HepG2 (cell line): ENCODE measurements around the gene MTF1. TPM values are rescaled to one million over a fixed set of nuclear protein-coding genes. Genes with fewer than 3 reads are reported as not detected.
A peak's percentile ranks its signal among the peaks of the same experiment; 100 is the strongest.

Experiments
- AKAP8 ChIP-seq: sonication (generic); formaldehyde crosslinking; IDR thresholded peaks from 2 replicates; pipeline ENCODE4 v1.5.1; 2020; ENCODE audit warnings: mild to moderate bottlenecking, missing genetic modification reagents
- ARHGAP35 ChIP-seq: sonication (generic); formaldehyde crosslinking; IDR thresholded peaks from 2 replicates; pipeline ENCODE4 v1.9.0; 2022; ENCODE audit warnings: mild to moderate bottlenecking, inconsistent platforms, moderate library complexity, missing genetic modification reagents, borderline replicate concordance
- DNMT3B ChIP-seq: conservative IDR thresholded peaks from 2 replicates; pipeline ENCODE4 v1.6.1; 2016; ENCODE audit warnings: missing biosample characterization, control low read depth
- FOXK1 ChIP-seq: sonication (generic); formaldehyde crosslinking; IDR thresholded peaks from 2 replicates; pipeline ENCODE4 v1.4.0; 2020; ENCODE audit warnings: low read depth, missing genetic modification reagents, borderline replicate concordance
- HNRNPH1 ChIP-seq: fragments of 200-400 bp; formaldehyde crosslinking; optimal IDR thresholded peaks from 2 replicates; pipeline ENCODE3; 2017; ENCODE audit warnings: mild to moderate bottlenecking, low read depth, low read length
- PCBP1 ChIP-seq: fragments of 200-400 bp; formaldehyde crosslinking; IDR thresholded peaks from 2 replicates; pipeline ENCODE4 v1.6.1; 2017; ENCODE audit warnings: mild to moderate bottlenecking, low read depth, low read length, borderline replicate concordance
- TOPORS ChIP-seq: sonication (generic); formaldehyde crosslinking; IDR thresholded peaks from 2 replicates; pipeline ENCODE4 v1.8.0; 2023; ENCODE audit warnings: mild to moderate bottlenecking, missing genetic modification reagents
- TP53 ChIP-seq: sonication (generic); formaldehyde crosslinking; conservative IDR thresholded peaks from 2 replicates; pipeline ENCODE4 v1.4.0; 2020; ENCODE audit warnings: missing genetic modification reagents
- ZBTB1 ChIP-seq: sonication (generic); formaldehyde crosslinking; IDR thresholded peaks from 2 replicates; pipeline ENCODE4 v1.4.0; 2020; ENCODE audit warnings: missing genetic modification reagents, borderline replicate concordance
- ZFP37 ChIP-seq: sonication (generic); formaldehyde crosslinking; IDR thresholded peaks from 2 replicates; pipeline ENCODE4 v1.4.0; 2020; ENCODE audit warnings: missing genetic modification reagents, borderline replicate concordance
- ZMAT3 ChIP-seq: sonication (generic); formaldehyde crosslinking; conservative IDR thresholded peaks from 2 replicates; pipeline ENCODE4 v1.7.0; 2021; ENCODE audit warnings: missing genetic modification reagents
- ZNF136 ChIP-seq: sonication (generic); formaldehyde crosslinking; IDR thresholded peaks from 2 replicates; pipeline ENCODE4 v1.8.1; 2022; ENCODE audit warnings: low read depth, mild to moderate bottlenecking, moderate library complexity, missing genetic modification reagents
- ZNF232 ChIP-seq: sonication (generic); formaldehyde crosslinking; IDR thresholded peaks from 2 replicates; pipeline ENCODE4 v1.4.0; 2020; ENCODE audit warnings: missing genetic modification reagents, borderline replicate concordance
- ZNF530 ChIP-seq: sonication (generic); formaldehyde crosslinking; IDR thresholded peaks from 2 replicates; pipeline ENCODE4 v1.5.0; 2020; ENCODE audit warnings: low read depth, mild to moderate bottlenecking, missing genetic modification reagents
- ZNF552 ChIP-seq: sonication (generic); formaldehyde crosslinking; IDR thresholded peaks from 2 replicates; pipeline ENCODE4 v1.9.0; 2022; ENCODE audit warnings: missing genetic modification reagents, mild to moderate bottlenecking, borderline replicate concordance
- ZNF569 ChIP-seq: sonication (generic); formaldehyde crosslinking; IDR thresholded peaks from 2 replicates; pipeline ENCODE4 v1.5.0; 2020; ENCODE audit warnings: mild to moderate bottlenecking, missing genetic modification reagents, moderate library complexity, borderline replicate concordance
- ZNF747 ChIP-seq: sonication (generic); formaldehyde crosslinking; IDR thresholded peaks from 2 replicates; pipeline ENCODE4 v1.8.1; 2023; ENCODE audit warnings: missing genetic modification reagents, mild to moderate bottlenecking, borderline replicate concordance
- ZNF839 ChIP-seq: sonication (generic); formaldehyde crosslinking; IDR thresholded peaks from 2 replicates; pipeline ENCODE4 v1.4.0; 2020; ENCODE audit warnings: missing genetic modification reagents, mild to moderate bottlenecking, borderline replicate concordance
- ZNF891 ChIP-seq: sonication (generic); formaldehyde crosslinking; IDR thresholded peaks from 2 replicates; pipeline ENCODE4 v1.5.0; 2020; ENCODE audit warnings: mild to moderate bottlenecking, missing genetic modification reagents
- polyA plus RNA-seq, 8 experiments: library from polyadenylated mRNA; depleted of rRNA in 3 of 8; stranded (reverse) in 7 of 8; unstranded in 1 of 8; fragments of >200 nt; fragmentation: Illumina TruSeq in 4 of 8; extraction: Trizol in 4 of 8; gene quantifications; 2 replicates each; pipeline versions ENCODE4 v1.2.1 to v1.2.3, GENCODE V29; 2011 to 2016; ENCODE audit warnings: low read depth in 4 of 8, missing spikeins in 1 of 8, mixed read lengths in 1 of 8; ENCODE audit not compliant: insufficient read depth in 1 of 8
- total RNA-seq, 5 experiments: library from RNA; depleted of rRNA; stranded (reverse); fragments of >200 nt; fragmentation: Illumina TruSeq; extraction: Trizol; gene quantifications; 2 replicates each; pipeline ENCODE4 v1.2.3, GENCODE V29; 2016; ENCODE audit warnings: low read depth in 1 of 5
- TF ChIP-seq, protein P1 (sequence below): sonication (generic); formaldehyde crosslinking; IDR thresholded peaks from 2 replicates; pipeline ENCODE4 v1.8.0; 2022; ENCODE audit warnings: low read depth, missing genetic modification reagents
- TF ChIP-seq, protein P2 (sequence below): sonication (generic); formaldehyde crosslinking; IDR thresholded peaks from 2 replicates; pipeline ENCODE4 v1.4.0; 2020; ENCODE audit warnings: missing genetic modification reagents
- TF ChIP-seq, protein P3 (sequence below): sonication (generic); formaldehyde crosslinking; IDR thresholded peaks from 2 replicates; pipeline ENCODE4 v1.5.0; 2020; ENCODE audit warnings: mild to moderate bottlenecking, missing genetic modification reagents, moderate library complexity
- TF ChIP-seq, protein P4 (sequence below): sonication (generic); formaldehyde crosslinking; IDR thresholded peaks from 2 replicates; pipeline ENCODE4 v1.4.0; 2020; ENCODE audit warnings: missing genetic modification reagents

Gene MTF1
- total and polyA plus RNA-seq, 2 of the 13 experiments (the other 11 are each of a cell fraction or from before 2014, with no cell fraction given) = 2.4 to 3.3 TPM

DNA sequence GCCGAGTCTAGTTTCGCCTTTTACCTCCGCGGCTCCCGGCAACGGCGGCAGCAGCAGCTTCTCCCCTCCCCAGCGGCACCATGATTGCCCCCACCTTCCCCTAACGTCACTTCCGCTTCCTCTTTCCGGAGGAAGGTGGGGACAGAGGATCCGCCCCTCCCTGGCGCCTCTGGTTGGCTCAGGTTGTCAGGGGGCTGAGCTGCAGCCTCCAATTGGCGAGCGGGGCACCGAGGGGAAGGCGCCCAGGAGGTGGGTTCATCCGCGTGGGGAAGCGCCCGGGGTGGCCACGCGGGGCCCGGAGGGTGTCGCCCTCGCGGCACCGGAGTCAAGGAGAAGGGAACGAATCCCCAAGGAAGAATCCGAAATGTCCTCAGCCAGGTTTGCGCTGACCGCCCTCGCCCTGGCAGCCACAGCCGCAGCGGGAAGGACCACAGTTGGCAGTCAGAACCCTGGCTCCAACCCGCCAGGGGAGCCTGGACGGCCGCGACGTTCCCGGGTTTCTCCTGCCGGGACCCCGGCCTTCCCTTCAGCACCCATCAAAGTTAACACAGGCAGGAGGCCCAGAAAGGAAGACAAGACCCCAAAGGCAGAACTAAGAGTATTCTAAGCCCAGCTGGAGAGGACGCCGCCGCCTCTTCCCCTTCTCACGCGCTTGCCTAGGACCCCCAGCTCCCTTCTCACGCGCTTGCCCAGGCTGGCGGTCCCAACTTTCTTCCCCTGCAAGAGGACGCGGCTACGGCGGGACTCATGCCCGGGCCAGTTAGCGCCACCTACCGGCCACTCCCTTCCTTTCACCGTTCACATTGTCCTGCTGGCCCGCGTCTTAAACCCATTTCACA, at the start of gene MTF1 (continued):
- TF ChIP-seq ZNF891 (CRISPR knock-in tag) (no peak; the same call in 1 of the 2 replicates), HNRNPH1 (no peak), ZNF136 (no peak), ZNF552 (CRISPR knock-in tag) (no peak; the same call in 1 of the 2 replicates), DNMT3B (CRISPR knock-in tag) (no peak), PCBP1 (peak; percentile 26; the same call in 1 of the 2 replicates), FOXK1 (peak; percentile 41; the same call in 1 of the 2 replicates), ZNF747 (CRISPR knock-in tag) (no peak), ZFP37 (CRISPR knock-in tag) (no peak), TP53 (CRISPR knock-in tag) (no peak), AKAP8 (CRISPR knock-in tag) (no peak), ZNF530 (CRISPR knock-in tag) (no peak), ZBTB1 (CRISPR knock-in tag) (no peak), ZNF232 (CRISPR knock-in tag) (0 out of 2 replicates have a peak, but pooled peaks have one; percentile 63), TOPORS (no peak), ARHGAP35 (CRISPR knock-in tag) (peak; percentile 32; the same call in 1 of the 2 replicates), ZNF839 (no peak), ZMAT3 (CRISPR knock-in tag) (peak; percentile 81), ZNF569 (CRISPR knock-in tag) (no peak)
- TF ChIP-seq, protein P1, sequence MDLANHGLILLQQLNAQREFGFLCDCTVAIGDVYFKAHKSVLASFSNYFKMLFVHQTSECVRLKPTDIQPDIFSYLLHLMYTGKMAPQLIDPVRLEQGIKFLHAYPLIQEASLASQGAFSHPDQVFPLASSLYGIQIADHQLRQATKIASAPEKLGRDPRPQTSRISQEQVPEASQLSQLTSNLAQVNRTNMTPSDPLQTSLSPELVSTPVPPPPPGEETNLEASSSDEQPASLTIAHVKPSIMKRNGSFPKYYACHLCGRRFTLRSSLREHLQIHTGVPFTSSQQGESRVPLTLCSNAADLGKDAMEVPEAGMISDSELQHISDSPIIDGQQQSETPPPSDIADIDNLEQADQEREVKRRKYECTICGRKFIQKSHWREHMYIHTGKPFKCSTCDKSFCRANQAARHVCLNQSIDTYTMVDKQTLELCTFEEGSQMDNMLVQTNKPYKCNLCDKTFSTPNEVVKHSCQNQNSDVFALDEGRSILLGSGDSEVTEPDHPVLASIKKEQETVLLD (CRISPR knock-in tag) = no peak
- TF ChIP-seq, protein P2, sequence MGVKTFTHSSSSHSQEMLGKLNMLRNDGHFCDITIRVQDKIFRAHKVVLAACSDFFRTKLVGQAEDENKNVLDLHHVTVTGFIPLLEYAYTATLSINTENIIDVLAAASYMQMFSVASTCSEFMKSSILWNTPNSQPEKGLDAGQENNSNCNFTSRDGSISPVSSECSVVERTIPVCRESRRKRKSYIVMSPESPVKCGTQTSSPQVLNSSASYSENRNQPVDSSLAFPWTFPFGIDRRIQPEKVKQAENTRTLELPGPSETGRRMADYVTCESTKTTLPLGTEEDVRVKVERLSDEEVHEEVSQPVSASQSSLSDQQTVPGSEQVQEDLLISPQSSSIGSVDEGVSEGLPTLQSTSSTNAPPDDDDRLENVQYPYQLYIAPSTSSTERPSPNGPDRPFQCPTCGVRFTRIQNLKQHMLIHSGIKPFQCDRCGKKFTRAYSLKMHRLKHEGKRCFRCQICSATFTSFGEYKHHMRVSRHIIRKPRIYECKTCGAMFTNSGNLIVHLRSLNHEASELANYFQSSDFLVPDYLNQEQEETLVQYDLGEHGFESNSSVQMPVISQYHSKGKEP (CRISPR knock-in tag) = no peak
- TF ChIP-seq, protein P3, sequence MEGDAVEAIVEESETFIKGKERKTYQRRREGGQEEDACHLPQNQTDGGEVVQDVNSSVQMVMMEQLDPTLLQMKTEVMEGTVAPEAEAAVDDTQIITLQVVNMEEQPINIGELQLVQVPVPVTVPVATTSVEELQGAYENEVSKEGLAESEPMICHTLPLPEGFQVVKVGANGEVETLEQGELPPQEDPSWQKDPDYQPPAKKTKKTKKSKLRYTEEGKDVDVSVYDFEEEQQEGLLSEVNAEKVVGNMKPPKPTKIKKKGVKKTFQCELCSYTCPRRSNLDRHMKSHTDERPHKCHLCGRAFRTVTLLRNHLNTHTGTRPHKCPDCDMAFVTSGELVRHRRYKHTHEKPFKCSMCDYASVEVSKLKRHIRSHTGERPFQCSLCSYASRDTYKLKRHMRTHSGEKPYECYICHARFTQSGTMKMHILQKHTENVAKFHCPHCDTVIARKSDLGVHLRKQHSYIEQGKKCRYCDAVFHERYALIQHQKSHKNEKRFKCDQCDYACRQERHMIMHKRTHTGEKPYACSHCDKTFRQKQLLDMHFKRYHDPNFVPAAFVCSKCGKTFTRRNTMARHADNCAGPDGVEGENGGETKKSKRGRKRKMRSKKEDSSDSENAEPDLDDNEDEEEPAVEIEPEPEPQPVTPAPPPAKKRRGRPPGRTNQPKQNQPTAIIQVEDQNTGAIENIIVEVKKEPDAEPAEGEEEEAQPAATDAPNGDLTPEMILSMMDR (CRISPR knock-in tag) = peak; percentile 95
- TF ChIP-seq, protein P4, sequence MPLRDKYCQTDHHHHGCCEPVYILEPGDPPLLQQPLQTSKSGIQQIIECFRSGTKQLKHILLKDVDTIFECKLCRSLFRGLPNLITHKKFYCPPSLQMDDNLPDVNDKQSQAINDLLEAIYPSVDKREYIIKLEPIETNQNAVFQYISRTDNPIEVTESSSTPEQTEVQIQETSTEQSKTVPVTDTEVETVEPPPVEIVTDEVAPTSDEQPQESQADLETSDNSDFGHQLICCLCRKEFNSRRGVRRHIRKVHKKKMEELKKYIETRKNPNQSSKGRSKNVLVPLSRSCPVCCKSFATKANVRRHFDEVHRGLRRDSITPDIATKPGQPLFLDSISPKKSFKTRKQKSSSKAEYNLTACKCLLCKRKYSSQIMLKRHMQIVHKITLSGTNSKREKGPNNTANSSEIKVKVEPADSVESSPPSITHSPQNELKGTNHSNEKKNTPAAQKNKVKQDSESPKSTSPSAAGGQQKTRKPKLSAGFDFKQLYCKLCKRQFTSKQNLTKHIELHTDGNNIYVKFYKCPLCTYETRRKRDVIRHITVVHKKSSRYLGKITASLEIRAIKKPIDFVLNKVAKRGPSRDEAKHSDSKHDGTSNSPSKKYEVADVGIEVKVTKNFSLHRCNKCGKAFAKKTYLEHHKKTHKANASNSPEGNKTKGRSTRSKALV = no peak
